SK-N-SH treated with all-trans-retinoic acid at 6 μM for 48 hours (cell line): ENCODE data around the gene HECTD3.
"Not testable (repeated sequence)": the region's sequence is repeated elsewhere in the genome, so short reads cannot be mapped to it uniquely, and the experiment has no call there.

Experiments
- ATAC-seq: fragments of 200-7000 bp; cut with Tn5 transposase; 3 replicates; pipeline ENCODE4 v1.9.1; 2020; ENCODE audit warnings: mild to moderate bottlenecking, moderate library complexity
- BACH2 ChIP-seq: fragments of 250-450 bp; sonication (Bioruptor Pico); IDR thresholded peaks from 2 replicates; pipeline ENCODE4 v1.9.0; 2021; ENCODE audit warnings: mild to moderate bottlenecking, borderline replicate concordance
- CSRNP3 ChIP-seq: fragments of 250-450 bp; sonication (Bioruptor Pico); IDR thresholded peaks from 2 replicates; pipeline ENCODE4 v1.5.1; 2021; ENCODE audit warnings: mild to moderate bottlenecking, moderate library complexity
- GLIS3 ChIP-seq: fragments of 250-450 bp; sonication (Bioruptor Pico); IDR thresholded peaks from 2 replicates; pipeline ENCODE4 v1.5.0; 2020; ENCODE audit warnings: mild to moderate bottlenecking, moderate library complexity
- ISL1 ChIP-seq: fragments of 250-450 bp; sonication (Bioruptor Pico); IDR thresholded peaks from 2 replicates; pipeline ENCODE4 v2.1.2; 2022; ENCODE audit warnings: mild to moderate bottlenecking, moderate library complexity
- RARB ChIP-seq: fragments of 250-450 bp; sonication (Bioruptor Pico); IDR thresholded peaks from 2 replicates; pipeline ENCODE4 v1.8.0; 2021; ENCODE audit warnings: mild to moderate bottlenecking, moderate library complexity
- TCF4 ChIP-seq: fragments of 250-450 bp; sonication (Bioruptor Pico); IDR thresholded peaks from 2 replicates; pipeline ENCODE4 v1.8.0; 2021; ENCODE audit warnings: mild to moderate bottlenecking, moderate library complexity, borderline replicate concordance
- ZNF565 ChIP-seq: fragments of 450-650 bp; formaldehyde crosslinking; conservative IDR thresholded peaks from 2 replicates; pipeline ENCODE4 v1.5.0; 2020; ENCODE audit warnings: low read depth, mild to moderate bottlenecking, moderate library complexity
- ZNF70 ChIP-seq: fragments of 450-650 bp; formaldehyde crosslinking; IDR thresholded peaks from 2 replicates; pipeline ENCODE4 v1.5.0; 2020; ENCODE audit warnings: mild to moderate bottlenecking, moderate library complexity
- TF ChIP-seq, protein P1 (sequence below): fragments of 250-450 bp; sonication (Bioruptor Pico); IDR thresholded peaks from 2 replicates; pipeline ENCODE4 v1.8.0; 2021; ENCODE audit warnings: low read depth, mild to moderate bottlenecking, moderate library complexity, borderline replicate concordance
- TF ChIP-seq, protein P2 (sequence below): fragments of 250-450 bp; sonication (Bioruptor Pico); IDR thresholded peaks from 2 replicates; pipeline ENCODE4 v1.5.1; 2020; ENCODE audit warnings: low read depth, mild to moderate bottlenecking, moderate library complexity
- TF ChIP-seq, protein P3 (sequence below): fragments of 250-450 bp; sonication (Bioruptor Pico); IDR thresholded peaks from 2 replicates; pipeline ENCODE4 v1.8.0; 2020; ENCODE audit warnings: mild to moderate bottlenecking, moderate library complexity, borderline replicate concordance

HECTD3 gene

GRCh38 chr1:44970317-44970716 lies 40.8 kb downstream of the HECTD3 start:
- peak; percentile 70 for ATAC-seq
- TF ChIP-seq CSRNP3 (CRISPR knock-in tag) (no peak), ISL1 (0 out of 2 replicates have a peak, but pooled peaks have one; percentile 18)
- TF ChIP-seq, protein P1, sequence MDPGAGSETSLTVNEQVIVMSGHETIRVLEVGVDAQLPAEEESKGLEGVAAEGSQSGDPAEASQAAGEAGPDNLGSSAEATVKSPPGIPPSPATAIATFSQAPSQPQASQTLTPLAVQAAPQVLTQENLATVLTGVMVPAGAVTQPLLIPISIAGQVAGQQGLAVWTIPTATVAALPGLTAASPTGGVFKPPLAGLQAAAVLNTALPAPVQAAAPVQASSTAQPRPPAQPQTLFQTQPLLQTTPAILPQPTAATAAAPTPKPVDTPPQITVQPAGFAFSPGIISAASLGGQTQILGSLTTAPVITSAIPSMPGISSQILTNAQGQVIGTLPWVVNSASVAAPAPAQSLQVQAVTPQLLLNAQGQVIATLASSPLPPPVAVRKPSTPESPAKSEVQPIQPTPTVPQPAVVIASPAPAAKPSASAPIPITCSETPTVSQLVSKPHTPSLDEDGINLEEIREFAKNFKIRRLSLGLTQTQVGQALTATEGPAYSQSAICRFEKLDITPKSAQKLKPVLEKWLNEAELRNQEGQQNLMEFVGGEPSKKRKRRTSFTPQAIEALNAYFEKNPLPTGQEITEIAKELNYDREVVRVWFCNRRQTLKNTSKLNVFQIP = no peak

DNA sequence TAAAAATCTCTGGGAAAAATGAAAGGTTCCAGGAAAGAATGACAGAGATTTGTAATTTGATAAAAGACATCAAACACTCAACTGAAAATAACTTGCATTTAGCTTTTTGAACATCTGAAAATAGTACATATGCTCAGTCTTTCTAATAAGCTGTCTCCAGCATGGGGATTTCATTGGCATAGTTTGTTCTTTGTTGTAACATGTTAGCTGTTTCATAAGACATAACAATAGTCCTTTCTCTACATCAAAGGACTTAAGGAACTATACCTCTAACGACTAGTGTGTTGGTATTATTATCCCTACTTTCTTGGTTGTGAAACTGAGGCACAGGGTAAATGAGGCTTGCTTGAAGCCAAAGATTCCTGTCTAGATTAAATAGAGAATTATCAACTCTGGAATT lies 46.7 kb downstream of the HECTD3 start:
- no peak for ATAC-seq
- TF ChIP-seq RARB (no peak), TCF4 (CRISPR knock-in tag) (no peak), ZNF565 (CRISPR knock-in tag) (no peak), BACH2 (CRISPR knock-in tag) (no peak), GLIS3 (CRISPR knock-in tag) (no peak), ISL1 (no peak)
- TF ChIP-seq, protein P2, sequence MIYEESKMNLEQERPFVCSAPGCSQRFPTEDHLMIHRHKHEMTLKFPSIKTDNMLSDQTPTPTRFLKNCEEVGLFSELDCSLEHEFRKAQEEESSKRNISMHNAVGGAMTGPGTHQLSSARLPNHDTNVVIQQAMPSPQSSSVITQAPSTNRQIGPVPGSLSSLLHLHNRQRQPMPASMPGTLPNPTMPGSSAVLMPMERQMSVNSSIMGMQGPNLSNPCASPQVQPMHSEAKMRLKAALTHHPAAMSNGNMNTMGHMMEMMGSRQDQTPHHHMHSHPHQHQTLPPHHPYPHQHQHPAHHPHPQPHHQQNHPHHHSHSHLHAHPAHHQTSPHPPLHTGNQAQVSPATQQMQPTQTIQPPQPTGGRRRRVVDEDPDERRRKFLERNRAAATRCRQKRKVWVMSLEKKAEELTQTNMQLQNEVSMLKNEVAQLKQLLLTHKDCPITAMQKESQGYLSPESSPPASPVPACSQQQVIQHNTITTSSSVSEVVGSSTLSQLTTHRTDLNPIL (CRISPR knock-in tag) = no peak
- TF ChIP-seq, protein P1 = no peak
- TF ChIP-seq, protein P3, sequence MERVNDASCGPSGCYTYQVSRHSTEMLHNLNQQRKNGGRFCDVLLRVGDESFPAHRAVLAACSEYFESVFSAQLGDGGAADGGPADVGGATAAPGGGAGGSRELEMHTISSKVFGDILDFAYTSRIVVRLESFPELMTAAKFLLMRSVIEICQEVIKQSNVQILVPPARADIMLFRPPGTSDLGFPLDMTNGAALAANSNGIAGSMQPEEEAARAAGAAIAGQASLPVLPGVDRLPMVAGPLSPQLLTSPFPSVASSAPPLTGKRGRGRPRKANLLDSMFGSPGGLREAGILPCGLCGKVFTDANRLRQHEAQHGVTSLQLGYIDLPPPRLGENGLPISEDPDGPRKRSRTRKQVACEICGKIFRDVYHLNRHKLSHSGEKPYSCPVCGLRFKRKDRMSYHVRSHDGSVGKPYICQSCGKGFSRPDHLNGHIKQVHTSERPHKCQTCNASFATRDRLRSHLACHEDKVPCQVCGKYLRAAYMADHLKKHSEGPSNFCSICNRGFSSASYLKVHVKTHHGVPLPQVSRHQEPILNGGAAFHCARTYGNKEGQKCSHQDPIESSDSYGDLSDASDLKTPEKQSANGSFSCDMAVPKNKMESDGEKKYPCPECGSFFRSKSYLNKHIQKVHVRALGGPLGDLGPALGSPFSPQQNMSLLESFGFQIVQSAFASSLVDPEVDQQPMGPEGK (CRISPR knock-in tag) = no peak

- no peak for ATAC-seq
- TF ChIP-seq, protein P2 (CRISPR knock-in tag) = no peak
- no peak for TF ChIP-seq ZNF70 (CRISPR knock-in tag)
These were observed 48.4 kb downstream of the HECTD3 start for GRCh38 chr1:44962729-44963128.

- not testable (repeated sequence) for ATAC-seq
These were observed 49.1 kb downstream of the HECTD3 start for GRCh38 chr1:44962022-44962421.

DNA sequence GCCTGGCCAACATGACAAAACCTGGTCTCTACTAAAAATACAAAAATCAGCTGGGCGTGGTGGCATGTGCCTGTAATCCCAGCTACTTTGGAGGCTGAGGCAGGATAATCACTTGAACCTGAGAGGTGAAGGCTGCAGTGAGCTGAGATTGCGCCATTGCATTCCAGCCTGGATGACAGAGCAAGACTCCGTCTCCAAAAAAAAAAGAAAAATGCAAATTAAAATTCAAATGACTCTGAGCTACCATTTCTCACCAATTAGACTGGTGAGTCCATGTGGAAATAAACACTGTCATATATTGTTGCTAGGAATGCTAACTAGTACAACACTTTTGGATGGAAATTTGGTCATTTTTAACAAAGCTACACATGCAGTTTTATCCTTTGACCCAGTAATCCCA lies 53.6 kb downstream of the HECTD3 start:
- not testable (repeated sequence) for ATAC-seq

DNA sequence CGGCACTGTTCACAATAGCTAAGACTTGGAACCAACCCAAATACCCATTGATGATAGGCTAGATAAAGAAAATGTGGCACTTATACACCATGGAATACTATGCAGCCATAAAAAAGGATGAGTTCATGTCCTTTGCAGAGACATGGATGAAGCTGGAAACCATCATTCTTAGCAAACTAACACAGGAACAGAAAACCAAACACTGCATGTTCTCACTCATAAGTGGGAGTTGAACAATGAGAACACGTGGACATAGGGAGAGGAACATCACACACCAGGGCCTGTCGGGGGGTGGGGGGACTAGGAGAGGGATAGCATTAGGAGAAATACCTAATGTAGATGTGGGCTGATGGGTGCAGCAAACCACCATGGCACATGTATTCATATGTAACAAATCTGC lies 55.0 kb downstream of the HECTD3 start:
- not testable (repeated sequence) for ATAC-seq
